ENCODE measurements around the gene DPM2.

DPM2 gene

DNA sequence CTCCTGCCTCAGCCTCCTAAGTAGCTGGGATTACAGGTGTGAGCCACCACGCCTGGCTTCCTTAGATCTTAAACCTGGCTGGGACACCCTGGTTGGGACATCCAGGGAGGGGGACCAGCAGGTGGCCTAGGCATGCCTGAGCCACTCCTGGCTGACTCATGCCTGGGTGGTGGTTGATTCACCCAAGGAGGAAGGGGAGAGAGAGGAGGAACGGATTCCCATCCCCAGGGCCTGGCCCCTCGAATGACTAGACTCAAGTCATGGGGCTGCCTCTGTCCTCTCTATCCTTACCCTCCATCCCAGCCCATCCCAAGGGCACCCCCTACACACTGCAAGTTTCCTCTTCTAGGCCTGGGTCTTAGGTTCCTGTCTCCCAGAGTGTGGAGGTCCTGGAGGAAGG, 30.4 kb upstream of the DPM2 start:
- no peaks in the 10 kb centered on the region for H3K9me3 ChIP-seq (ENCODE audit: insufficient read depth, low read length, severe bottlenecking)
- DNase-seq = no peak
- no peaks in the 10 kb centered on the region for H3K4me1 ChIP-seq (ENCODE audit: insufficient read depth, low read length)
- H3K36me3 ChIP-seq (ENCODE audit: insufficient read depth, low read length) = no peaks in the 10 kb centered on the region
- H3K4me3 ChIP-seq (ENCODE audit: low read depth in 1 of 2, low read length in 2 of 2) = no peak overlapping the region
- H2AFZ ChIP-seq (ENCODE audit: low read depth, low read length) = no peak overlapping the region
- H3K27ac ChIP-seq (ENCODE audit: low read length) = no peak overlapping the region
- H4K20me1 ChIP-seq (ENCODE audit: insufficient read depth, low read length) = peaks cover 59% of the 10 kb centered on the region
- TF ChIP-seq EZH2 (IDR thresholded peaks at IDR 0.05; ENCODE audit: borderline replicate concordance, low read depth, low read length, severe bottlenecking) = no peak
- TF ChIP-seq, protein P1, sequence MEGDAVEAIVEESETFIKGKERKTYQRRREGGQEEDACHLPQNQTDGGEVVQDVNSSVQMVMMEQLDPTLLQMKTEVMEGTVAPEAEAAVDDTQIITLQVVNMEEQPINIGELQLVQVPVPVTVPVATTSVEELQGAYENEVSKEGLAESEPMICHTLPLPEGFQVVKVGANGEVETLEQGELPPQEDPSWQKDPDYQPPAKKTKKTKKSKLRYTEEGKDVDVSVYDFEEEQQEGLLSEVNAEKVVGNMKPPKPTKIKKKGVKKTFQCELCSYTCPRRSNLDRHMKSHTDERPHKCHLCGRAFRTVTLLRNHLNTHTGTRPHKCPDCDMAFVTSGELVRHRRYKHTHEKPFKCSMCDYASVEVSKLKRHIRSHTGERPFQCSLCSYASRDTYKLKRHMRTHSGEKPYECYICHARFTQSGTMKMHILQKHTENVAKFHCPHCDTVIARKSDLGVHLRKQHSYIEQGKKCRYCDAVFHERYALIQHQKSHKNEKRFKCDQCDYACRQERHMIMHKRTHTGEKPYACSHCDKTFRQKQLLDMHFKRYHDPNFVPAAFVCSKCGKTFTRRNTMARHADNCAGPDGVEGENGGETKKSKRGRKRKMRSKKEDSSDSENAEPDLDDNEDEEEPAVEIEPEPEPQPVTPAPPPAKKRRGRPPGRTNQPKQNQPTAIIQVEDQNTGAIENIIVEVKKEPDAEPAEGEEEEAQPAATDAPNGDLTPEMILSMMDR (IDR thresholded peaks at IDR 0.05; ENCODE audit: borderline replicate concordance, extremely low read depth, low read length, poor library complexity, severe bottlenecking) = no peak
- H3K9ac ChIP-seq (ENCODE audit: low read depth, low read length) = no peak overlapping the region
- ATAC-seq (ENCODE audit: insufficient read depth, low read depth) = no peak
- peaks cover 4% of the 10 kb centered on the region; the same call in 1 of the 2 replicates for H3K79me2 ChIP-seq (ENCODE audit: insufficient read depth, low read length)
- no peak overlapping the region for H3K4me2 ChIP-seq (ENCODE audit: insufficient read depth, low read length)
- H3K27me3 ChIP-seq (ENCODE audit: insufficient read depth, low read length, poor library complexity) = no peaks in the 10 kb centered on the region

DNA sequence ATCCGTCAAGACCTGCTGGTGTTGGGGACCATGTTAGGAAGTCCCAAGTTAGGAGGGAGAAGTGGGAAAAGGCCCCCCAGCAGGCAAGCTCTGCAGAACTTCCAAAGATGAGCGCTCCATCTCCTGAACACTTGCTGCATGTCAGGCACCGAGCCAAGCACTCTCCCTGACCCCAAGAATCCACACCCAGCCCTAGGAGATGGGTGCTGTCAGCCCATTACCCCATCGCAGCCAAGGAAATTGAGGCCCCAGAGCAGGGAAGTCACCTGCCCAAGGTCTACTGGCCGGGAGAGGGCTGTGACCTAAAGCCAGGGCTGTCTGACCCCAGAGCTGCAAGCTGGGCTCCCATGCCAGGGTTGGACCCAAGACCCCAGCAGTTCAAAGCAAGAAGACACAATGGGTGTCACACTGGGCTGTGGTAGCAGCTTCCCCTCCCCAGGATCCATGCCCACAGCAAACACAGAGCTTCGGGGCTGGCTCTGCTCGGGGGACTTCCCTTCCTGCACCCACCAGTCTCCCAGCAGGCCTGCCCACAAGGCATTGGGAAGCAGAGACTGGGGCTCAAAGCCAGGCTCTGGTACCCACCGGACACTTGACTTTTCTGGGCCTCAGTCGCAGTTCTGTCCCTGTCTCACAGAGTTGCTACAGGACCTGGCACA, 29.6 kb upstream of the DPM2 start:
- Histone ChIP-seq H2AFZ (ENCODE audit: low read depth, low read length) (no peak overlapping the region), H3K79me2 (ENCODE audit: insufficient read depth, low read length) (peaks cover 4% of the 10 kb centered on the region; the same call in 1 of the 2 replicates), H3K4me2 (ENCODE audit: insufficient read depth, low read length) (no peak overlapping the region), H3K27ac (ENCODE audit: low read length) (no peak overlapping the region), H3K27me3 (ENCODE audit: insufficient read depth, low read length, poor library complexity) (no peaks in the 10 kb centered on the region), H3K9ac (ENCODE audit: low read depth, low read length) (no peak overlapping the region), H3K36me3 (ENCODE audit: insufficient read depth, low read length) (no peaks in the 10 kb centered on the region), H3K4me1 (ENCODE audit: insufficient read depth, low read length) (no peaks in the 10 kb centered on the region), H3K9me3 (ENCODE audit: insufficient read depth, low read length, severe bottlenecking) (no peaks in the 10 kb centered on the region), H4K20me1 (ENCODE audit: insufficient read depth, low read length) (peaks cover 58% of the 10 kb centered on the region), H3K4me3 (ENCODE audit: low read depth in 1 of 2, low read length in 2 of 2) (no peak overlapping the region)
- no peak for DNase-seq
- no peak for ATAC-seq (ENCODE audit: insufficient read depth, low read depth)
- TF ChIP-seq, protein P1 (IDR thresholded peaks at IDR 0.05; ENCODE audit: borderline replicate concordance, extremely low read depth, low read length, poor library complexity, severe bottlenecking) = no peak
- no peak for TF ChIP-seq EZH2 (IDR thresholded peaks at IDR 0.05; ENCODE audit: borderline replicate concordance, low read depth, low read length, severe bottlenecking)

DNA sequence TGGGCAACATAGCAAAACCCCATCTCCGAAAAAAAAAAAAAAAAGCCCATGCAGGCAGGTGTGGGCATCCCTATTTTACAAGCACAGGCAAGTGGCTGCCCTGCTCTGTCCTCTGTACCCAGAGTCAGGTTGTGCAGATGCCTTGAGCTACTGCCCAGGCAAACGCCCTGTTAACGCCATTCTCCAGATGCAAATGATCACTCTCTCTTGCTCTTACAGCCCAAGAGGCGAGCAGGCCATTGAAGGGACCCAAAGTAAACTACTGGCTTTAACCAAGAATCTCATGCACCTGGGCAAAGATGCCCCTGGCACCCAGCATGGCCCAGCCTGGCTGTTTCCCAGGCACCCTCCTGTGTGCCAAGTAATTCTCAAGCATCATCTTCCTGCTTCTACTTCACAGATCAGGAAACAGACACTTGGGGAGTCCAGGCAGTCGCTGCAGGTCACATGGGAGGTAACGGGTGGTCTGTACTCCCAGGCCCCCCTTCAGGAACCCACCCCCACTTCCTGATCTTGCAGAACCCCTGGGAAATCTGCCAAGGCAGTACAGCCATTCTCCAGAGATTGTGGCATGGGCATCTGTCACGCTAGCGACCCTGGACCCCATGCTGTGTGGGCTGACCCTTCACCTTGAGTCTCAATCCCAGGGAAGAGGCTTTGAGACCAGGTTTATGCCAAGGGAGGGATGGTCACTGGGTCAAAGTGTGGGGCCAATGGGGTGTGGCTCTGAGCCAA, 28.9 kb upstream of the DPM2 start:
- DNase-seq (no peak), ATAC-seq (ENCODE audit: insufficient read depth, low read depth) (no peak)
- no peak overlapping the region for H3K4me3 ChIP-seq (ENCODE audit: low read depth in 1 of 2, low read length in 2 of 2)
- H3K9me3 ChIP-seq (ENCODE audit: insufficient read depth, low read length, severe bottlenecking) = no peaks in the 10 kb centered on the region
- H2AFZ ChIP-seq (ENCODE audit: low read depth, low read length) = no peak overlapping the region
- no peak overlapping the region for H3K27ac ChIP-seq (ENCODE audit: low read length)
- H4K20me1 ChIP-seq (ENCODE audit: insufficient read depth, low read length) = peaks cover 54% of the 10 kb centered on the region
- no peak overlapping the region for H3K9ac ChIP-seq (ENCODE audit: low read depth, low read length)
- peaks cover 1% of the 10 kb centered on the region; the same call in 1 of the 2 replicates for H3K79me2 ChIP-seq (ENCODE audit: insufficient read depth, low read length)
- H3K4me1 ChIP-seq (ENCODE audit: insufficient read depth, low read length) = no peaks in the 10 kb centered on the region
- no peaks in the 10 kb centered on the region for H3K36me3 ChIP-seq (ENCODE audit: insufficient read depth, low read length)
- no peaks in the 10 kb centered on the region for H3K27me3 ChIP-seq (ENCODE audit: insufficient read depth, low read length, poor library complexity)
- no peak overlapping the region for H3K4me2 ChIP-seq (ENCODE audit: insufficient read depth, low read length)
- TF ChIP-seq, protein P1 (IDR thresholded peaks at IDR 0.05; ENCODE audit: borderline replicate concordance, extremely low read depth, low read length, poor library complexity, severe bottlenecking) = no peak
- no peak for TF ChIP-seq EZH2 (IDR thresholded peaks at IDR 0.05; ENCODE audit: borderline replicate concordance, low read depth, low read length, severe bottlenecking)

Data from DND-41 (cell line).